Epithelial cell of esophagus (primary cell): ENCODE measurements around the gene RGS6.

ENCODE experiments used
- DNase-seq: peaks from one replicate; pipeline ENCODE4 v3.0.0; 2010; ENCODE audit warnings: low read depth
- H3K4me3 ChIP-seq: 2 replicates; pipeline ENCODE4 v1.5.1; 2011; ENCODE audit warnings: mild to moderate bottlenecking, low read length, control low read depth
- TF ChIP-seq, protein P1 (sequence below): IDR thresholded peaks from 2 replicates; pipeline ENCODE4 v1.5.1; 2011; ENCODE audit warnings: low read depth, mild to moderate bottlenecking, low read length, control low read depth, inconsistent platforms; ENCODE audit not compliant: insufficient read depth; ENCODE audit errors: missing control alignments

Gene RGS6

DNA sequence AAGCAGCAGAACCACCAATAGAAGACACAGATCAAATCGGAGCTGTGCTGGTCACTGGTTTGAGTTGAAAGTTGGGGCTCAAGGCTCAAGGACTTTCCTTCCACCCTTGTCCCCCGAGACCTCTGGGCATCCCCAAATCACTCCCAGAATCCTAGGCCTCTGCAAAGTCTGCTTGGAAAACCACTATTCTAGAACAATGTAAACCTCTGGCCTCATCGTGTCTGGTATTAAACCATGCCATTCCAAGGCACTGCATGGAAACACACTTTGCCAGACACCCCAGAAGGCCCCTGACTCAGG is 673.6 kb downstream of the RGS6 start:
- H3K4me3 ChIP-seq, result no peak overlapping the region
- TF ChIP-seq, protein P1, sequence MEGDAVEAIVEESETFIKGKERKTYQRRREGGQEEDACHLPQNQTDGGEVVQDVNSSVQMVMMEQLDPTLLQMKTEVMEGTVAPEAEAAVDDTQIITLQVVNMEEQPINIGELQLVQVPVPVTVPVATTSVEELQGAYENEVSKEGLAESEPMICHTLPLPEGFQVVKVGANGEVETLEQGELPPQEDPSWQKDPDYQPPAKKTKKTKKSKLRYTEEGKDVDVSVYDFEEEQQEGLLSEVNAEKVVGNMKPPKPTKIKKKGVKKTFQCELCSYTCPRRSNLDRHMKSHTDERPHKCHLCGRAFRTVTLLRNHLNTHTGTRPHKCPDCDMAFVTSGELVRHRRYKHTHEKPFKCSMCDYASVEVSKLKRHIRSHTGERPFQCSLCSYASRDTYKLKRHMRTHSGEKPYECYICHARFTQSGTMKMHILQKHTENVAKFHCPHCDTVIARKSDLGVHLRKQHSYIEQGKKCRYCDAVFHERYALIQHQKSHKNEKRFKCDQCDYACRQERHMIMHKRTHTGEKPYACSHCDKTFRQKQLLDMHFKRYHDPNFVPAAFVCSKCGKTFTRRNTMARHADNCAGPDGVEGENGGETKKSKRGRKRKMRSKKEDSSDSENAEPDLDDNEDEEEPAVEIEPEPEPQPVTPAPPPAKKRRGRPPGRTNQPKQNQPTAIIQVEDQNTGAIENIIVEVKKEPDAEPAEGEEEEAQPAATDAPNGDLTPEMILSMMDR, result no peak
- DNase-seq, result no peak

DNA sequence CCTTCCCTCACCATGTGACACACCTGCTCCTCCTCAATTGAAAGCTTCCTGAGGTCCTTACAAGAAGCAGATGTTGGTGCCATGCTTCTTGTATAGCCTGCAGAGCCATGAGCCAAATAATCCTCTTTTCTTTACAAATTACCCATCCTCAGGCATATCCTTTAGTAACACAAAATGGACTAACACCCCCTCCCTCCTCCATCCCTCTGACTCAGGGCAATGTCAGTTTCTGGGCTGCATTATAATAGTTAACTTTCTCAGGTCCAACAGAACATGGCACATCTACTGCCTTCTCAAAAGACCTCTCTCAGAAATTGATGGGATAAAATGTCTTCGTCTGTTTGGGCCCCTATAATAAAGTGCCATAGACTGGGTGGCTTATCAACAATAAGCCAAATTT is 674.6 kb downstream of the RGS6 start:
- no peak for DNase-seq
- TF ChIP-seq, protein P1, result no peak
- H3K4me3 ChIP-seq, result no peak overlapping the region

DNA sequence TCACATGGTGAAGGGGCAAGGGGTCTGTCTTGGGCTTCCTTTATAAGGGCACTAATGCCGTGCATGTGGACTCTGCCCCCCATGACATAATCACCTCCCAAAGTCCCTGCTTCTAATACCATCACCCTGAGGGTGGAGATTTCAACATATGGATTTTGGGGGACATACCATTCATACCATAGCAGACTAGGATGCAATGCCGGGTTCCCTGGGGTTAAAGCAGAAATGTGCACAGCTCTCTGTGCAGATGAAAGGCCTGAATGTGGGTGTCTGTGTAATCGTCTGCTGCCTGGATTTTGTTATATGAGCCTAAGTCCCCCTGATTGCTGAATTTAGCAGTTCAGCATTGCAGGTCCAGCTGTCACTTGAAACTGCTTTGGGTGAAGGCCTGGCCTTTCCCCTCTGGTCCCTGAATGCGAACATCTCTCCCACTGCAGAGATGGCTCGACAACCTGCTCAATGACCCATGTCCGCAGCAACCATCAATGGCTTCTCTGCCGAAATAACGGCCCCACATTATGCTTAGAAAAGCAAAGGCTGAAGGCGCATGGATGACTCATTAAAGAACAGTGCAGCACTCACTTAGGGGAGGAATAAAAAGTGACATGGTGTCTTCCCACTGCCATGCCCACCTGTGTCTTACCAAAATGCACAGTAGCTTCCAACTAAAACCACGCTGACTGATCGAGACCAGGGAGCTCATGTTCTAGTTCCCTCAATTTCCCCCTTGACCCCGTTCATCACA is 675.3 kb downstream of the RGS6 start:
- H3K4me3 ChIP-seq, result no peak overlapping the region
- DNase-seq, result no peak
- TF ChIP-seq, protein P1, result no peak

DNA sequence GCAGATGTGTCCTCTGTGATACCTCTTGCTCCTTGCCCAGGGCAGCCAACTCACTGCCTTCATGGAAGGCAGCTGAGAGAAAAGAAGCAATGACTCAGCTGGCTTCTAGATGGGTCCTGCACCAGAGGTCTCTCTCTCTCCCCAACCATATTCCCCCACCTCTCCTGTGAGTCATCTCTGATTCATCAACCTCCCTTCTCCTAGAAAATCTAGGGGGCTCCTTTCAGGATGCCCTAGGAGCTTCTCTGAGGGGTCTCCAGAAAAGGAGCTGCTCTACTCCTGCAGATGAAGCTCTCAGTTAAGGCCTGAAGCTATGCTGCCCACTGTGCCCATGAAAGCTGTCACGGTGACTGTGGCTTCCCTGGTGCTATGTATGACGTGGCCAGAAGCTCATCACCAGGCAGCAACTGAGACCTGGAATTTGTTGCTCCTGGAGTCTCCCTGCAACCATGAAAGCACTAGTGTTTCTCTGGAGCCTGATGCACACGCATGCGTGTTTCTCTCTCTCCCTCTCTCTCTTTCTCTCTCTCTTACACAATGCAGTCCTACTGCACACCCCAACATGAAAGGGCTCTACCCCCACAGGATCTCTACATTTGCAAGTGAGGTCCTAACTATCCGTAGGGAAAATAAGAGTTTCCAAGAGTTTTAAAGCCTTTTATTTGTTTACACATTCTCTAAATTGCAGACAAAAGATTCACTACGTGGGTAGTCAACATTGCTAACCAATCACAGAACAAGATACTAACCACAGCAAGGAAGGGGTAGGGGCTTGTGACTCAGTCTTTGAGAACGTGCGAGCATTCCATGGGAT is 676.4 kb downstream of the RGS6 start:
- TF ChIP-seq, protein P1, result no peak
- DNase-seq, result peak; percentile 87

DNA sequence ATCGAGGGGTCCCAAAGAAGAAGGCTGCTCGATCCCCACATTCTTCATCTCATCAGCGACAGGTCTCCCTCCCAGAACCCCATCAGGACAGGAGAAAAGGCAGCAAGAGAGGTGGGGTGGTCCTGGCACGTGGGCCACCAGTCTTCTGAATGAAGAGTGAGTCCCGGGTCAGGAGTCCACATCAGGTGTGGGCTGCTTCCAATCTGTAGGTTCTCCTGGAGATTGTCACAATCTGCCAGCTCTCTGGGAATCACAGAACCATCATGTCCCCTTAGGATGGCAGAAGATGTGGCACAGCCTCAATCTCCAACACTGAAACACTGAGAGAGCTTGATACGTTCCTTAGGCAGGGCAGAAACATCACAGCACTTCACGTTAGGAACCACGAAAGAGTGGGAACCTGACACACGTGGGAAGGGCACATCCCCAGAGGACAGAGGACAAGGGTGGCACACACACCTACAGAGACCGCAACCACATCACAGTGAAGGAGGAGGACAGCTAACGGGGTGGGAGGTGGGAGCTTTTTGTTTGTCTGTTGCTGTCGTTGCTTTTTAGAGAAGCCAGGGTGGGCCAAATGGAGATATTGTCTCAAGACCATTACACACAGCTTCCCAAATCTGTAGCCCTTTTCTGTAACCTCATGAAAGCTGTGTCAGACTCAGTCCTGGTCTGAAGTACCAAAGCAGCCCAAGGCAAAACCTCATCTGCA is 677.1 kb downstream of the RGS6 start:
- TF ChIP-seq, protein P1, result no peak
- no peak overlapping the region for H3K4me3 ChIP-seq
- DNase-seq, result no peak

More for the DNA sequence above, 676.4 kb downstream of the RGS6 start:
- no peak overlapping the region for H3K4me3 ChIP-seq

DNA sequence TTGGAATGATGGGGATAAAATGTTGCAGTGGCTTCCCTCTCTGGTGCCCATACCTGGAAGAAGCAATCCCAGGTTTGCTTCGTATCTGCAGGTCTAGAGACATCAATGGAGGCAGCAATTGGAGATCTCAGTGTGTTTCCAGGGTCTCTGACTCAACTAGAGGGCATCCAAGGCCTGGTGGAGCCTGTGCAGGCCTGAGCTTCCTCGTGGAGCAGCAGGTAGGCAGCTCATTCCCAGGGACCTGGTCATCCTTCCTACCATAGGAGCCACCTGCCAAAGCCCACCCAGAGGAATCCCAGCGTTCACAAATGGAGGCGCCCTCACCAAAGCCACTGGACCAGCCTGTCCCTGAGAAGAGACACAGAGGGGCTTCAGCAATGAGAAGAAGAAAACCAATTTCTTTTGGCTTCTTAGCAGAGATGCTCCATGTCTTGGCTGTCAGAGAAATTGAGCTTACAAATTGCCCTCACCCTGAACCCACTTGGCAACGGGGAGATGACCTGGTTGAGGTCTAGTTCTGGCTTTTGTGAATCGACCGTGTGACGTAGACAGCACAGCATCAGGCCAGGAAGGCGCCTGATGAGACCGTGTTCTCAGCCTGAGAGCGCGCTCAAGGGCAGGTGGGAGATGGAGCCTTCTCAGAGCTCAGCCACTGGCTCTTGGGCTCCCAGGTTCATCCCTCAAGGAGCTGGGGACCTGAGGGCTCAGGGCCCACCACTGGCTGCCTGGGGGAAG is 678.0 kb downstream of the RGS6 start:
- TF ChIP-seq, protein P1, result no peak
- no peak overlapping the region for H3K4me3 ChIP-seq
- no peak for DNase-seq
